Effector CD4-positive, alpha-beta T cell (primary cell): ENCODE data around the gene FKBP1B.
"Not testable (repeated sequence)": the region's sequence is repeated elsewhere in the genome, so short reads cannot be mapped to it uniquely, and the experiment has no call there.

Experiments used
- DNase-seq: peaks from one replicate; pipeline ENCODE4 v3.0.0-alpha.2; 2020

Gene FKBP1B

GRCh38 chr2:24104906-24105305 is 55.4 kb downstream of the FKBP1B start:
- no peak for DNase-seq

- DNase-seq: no peak
Observed at GRCh38 chr2:24105816-24106215, 56.3 kb downstream of the FKBP1B start.

- no peak for DNase-seq
Observed at GRCh38 chr2:24106786-24107185, 57.2 kb downstream of the FKBP1B start.

GRCh38 chr2:24107336-24107735 is 57.8 kb downstream of the FKBP1B start:
- DNase-seq: no peak

- DNase-seq: not testable (repeated sequence)
Observed at GRCh38 chr2:24109431-24109830, 59.9 kb downstream of the FKBP1B start.

GRCh38 chr2:24110660-24111303 is 61.2 kb downstream of the FKBP1B start:
- no peak for DNase-seq

GRCh38 chr2:24111407-24111901 is 61.9 kb downstream of the FKBP1B start:
- DNase-seq: no peak
